ENCODE results near the gene TMEM161A.

DNA sequence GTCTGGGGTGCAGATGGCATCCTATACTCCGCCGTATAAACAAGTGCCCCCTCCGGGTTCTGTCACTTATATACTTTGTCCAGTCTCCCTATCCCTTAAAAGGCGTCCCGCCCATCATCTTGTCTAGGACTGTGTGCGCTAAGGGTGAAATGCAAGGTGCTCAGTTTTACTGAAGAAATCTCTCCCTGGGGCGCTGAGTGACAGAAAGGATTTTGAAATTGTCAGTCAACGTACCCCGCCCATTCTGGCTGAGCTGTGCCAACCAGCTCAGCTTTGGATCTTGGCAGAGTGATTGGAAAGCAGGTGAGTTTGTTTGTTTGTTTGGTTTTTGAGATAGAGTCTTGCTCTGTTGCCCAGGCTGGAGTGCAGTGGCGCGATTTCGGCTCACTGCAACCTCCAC is 4.1 kb upstream of the TMEM161A start:
- TF ChIP-seq ZNF324 (CRISPR knock-in tag; IDR thresholded peaks at IDR 0.05) (no peak), POLR2AphosphoS2 (IDR thresholded peaks at IDR 0.05; ENCODE audit: low read length) (no peak), JUNB (CRISPR knock-in tag; conservative IDR thresholded peaks at IDR 0.05) (no peak), ATF7 (IDR thresholded peaks at IDR 0.05) (no peak)
- TF ChIP-seq, protein P1, sequence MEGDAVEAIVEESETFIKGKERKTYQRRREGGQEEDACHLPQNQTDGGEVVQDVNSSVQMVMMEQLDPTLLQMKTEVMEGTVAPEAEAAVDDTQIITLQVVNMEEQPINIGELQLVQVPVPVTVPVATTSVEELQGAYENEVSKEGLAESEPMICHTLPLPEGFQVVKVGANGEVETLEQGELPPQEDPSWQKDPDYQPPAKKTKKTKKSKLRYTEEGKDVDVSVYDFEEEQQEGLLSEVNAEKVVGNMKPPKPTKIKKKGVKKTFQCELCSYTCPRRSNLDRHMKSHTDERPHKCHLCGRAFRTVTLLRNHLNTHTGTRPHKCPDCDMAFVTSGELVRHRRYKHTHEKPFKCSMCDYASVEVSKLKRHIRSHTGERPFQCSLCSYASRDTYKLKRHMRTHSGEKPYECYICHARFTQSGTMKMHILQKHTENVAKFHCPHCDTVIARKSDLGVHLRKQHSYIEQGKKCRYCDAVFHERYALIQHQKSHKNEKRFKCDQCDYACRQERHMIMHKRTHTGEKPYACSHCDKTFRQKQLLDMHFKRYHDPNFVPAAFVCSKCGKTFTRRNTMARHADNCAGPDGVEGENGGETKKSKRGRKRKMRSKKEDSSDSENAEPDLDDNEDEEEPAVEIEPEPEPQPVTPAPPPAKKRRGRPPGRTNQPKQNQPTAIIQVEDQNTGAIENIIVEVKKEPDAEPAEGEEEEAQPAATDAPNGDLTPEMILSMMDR (IDR thresholded peaks at IDR 0.05 in 2 of 3, conservative IDR thresholded peaks at IDR 0.05 in 1 of 3; ENCODE audit: insufficient read depth in 2 of 3, low read depth in 1 of 3, low read length in 3 of 3), result no peak
